GM19395 (cell line): ENCODE measurements around the gene URB1.
A peak's percentile ranks its signal among the peaks of the same experiment; 100 is the strongest.
"Not testable (repeated sequence)": the region's sequence is repeated elsewhere in the genome, so short reads cannot be mapped to it uniquely, and the experiment has no call there.

Experiments used
- ATAC-seq: cut with Tn5 transposase; IDR thresholded peaks from one replicate; pipeline ENCODE4 v1.9.1; 2021; ENCODE audit warnings: mild to moderate bottlenecking, moderate library complexity; ENCODE audit not compliant: unreplicated experiment

The URB1 gene

DNA sequence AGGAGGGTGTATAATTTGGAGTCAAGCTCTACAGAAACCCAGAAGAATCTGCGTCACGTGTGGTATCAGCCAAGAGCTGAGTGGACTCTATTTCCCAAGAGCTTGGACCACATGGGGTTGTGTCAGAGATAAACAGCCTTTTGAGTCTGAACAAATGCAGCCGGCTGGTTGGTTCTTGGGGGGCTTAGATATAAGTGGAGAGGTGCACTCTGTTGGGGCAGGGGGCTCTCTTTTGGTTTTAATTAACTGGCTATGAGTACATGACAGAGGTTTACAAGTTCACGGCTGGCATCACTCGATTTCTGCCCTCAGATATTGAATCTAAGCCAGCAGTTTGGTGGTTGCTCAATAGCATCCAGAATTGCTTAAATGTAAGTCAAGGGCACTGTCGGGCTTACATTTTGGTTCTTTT, 94.7 kb downstream of the URB1 start:
- ATAC-seq, result no peak

DNA sequence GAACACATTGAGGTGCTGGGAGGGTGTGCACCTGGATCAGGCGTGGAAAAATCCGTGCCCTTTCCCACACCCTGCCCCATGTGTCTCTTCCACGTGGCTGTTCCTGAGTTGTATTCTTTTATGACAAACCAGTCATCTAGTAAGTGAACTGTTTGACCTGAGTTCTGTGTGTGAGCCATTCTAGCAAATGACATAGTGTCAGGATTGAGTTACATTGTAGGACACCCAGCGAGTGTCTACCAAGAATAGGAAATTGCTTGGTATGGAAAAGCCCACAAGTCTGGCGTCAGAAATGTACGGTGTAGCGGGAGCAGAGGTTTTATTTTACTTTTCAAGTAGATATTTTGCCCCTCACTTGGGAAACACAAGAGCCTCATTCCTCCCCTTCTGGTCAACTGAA, 95.4 kb downstream of the URB1 start:
- no peak for ATAC-seq

DNA sequence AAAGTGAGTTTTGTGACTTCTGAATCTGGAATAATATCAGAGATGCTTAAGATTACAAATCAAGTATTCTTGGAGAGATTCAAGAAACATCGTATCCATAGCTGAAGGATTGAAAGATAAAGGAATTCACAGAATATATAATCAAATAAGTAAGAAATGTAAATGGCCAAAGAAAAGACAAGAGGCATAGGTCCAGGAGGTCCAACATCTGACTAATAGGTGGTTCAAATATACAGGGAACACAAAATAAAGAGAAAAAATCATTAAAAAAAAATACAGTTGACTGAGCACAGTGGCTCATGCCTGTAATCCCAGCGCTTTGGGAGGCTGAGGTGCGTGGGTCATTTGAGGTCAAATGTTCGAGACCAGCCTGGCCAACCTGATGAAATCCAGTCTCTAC, 107.3 kb downstream of the URB1 start:
- no peak for ATAC-seq

DNA sequence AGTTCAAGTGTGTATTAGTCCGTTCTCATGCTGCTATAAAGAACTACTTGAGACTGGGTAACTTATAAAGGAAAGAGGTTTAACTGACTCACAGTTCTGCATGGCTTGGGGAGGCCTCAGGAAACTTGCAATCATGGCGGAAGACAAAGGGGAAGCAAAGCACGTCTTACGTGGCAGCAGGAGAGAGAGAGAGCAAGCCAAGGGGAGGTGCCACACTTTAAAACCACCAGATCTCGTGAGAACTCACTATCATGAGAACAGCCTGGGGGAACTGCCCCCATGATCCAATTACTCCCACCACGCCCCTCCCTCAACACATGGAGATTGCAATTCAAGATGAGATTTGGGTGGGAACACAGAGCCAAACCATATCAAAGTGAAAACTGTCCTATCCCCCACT, 109.8 kb downstream of the URB1 start:
- ATAC-seq, result no peak

DNA sequence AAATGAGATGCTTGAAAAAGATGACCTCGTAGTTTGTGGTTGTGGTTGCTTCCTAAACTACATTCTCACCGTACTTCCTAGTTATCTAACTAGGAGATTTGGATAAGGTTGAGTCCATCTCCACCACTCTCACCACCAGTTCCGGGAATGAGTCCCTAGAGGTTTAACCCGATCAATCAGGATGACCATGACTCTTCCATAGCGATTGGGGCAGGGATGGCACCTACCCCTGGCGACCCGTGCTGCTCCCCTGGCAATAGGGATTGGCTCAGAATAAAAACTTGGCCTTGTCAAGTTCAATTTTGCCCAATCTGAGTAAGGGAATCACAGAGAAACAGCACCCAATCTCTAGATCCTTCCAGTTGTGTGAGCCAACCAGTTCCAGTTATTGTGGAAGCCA, 111.3 kb downstream of the URB1 start:
- ATAC-seq, result no peak

DNA sequence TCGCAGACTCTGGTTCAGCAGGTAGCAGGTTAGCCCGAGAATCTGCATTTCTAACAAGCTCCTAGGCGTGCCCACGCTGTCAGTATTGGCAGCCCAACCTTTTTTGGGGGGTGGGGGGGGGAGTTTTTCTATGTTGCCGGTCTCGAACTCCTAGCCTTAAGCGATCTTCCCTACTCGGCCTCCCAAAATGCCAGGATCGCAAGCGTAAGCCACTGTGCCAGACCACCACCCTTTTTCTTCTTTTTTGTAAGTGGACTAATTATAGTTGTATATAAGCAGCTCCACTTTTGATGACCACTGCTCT, 113.5 kb downstream of the URB1 start:
- ATAC-seq, result peak; percentile 39

DNA sequence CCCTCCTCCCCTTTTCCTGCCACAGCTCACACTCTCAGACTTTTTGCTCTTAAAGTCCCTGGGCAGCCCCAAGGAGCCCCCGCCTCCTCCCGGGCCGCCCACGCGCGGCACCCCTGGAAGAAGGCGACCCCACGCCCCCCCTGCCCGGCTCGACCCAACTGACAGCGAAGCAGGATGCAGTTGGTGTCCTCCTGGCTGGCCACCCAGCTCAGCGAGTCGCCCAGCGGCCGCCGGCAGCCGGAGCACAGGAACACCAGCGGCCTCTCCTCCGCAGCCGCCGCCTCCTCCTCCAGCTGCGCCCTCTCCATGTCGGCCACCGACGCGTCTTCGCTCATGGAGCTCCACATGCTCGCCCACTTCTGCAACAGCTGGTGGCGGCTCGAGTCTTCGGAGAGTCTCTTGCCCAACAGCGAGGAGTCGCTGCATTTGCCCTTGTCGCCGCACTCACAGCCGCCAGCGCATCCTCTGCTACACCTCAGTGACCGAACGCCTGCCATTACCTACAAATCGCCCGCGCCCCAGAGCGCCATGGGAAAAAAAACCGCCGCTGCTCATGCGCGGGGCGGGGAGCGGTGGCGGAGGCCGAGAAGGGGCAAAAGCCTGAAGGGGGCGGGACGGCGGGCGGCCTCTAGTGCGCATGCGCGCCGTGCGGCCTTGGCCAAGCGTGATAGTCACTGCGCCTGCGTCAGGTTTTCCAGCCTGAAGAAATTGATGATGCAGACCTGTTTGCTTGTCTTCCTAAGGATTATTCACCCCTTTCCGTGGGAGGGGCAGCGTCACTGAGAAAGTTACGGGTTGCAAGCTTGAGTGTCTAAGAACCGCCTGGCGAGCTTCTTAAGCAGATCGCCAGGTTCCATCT, 114.1 kb downstream of the URB1 start, which contains the start of gene MIS18A:
MIS18A (minus strand) TSS at position 532 of the 859 bp plus-strand sequence; CDS start at position 497, 35 bp downstream.
- peak; percentile 97 for ATAC-seq

DNA sequence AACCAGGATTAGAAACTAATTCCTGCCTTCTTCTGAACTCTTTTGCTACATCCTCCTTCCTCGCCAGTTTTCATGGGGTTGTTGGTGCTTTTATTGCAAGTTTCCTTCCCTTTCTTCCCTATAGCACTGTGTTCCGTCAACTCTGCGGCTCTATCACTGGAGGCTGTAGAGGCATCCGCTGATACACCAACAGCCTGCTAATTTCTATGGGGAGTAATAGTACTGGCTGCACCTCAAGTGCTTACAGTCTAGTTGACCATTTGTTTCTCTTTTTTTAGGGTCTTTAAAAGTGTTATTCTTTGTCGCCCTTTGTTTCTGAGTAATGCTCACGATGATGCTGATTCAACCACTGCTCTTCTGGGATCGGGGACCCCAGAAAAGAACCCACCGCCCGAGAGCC, 114.7 kb downstream of the URB1 start:
- no peak for ATAC-seq

DNA sequence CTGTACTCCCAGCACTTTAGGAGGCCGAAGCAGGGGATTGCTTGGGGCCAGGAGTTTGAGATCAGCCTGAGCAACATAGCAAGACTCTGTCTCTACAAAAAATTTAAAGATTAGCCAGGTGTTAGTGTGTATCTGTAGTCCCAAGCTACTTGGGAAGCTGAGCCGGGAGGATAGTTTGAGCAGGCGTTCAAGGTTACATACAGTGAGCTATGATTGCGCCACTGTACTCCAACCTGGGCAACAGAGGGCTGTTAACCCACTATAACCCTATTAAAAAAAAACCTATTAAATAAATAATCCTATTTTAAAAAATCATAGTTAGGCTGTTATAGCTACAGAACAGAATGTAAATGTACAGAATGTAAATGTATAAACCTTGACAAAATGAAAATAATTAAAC, 116.1 kb downstream of the URB1 start:
- ATAC-seq, result no peak

DNA sequence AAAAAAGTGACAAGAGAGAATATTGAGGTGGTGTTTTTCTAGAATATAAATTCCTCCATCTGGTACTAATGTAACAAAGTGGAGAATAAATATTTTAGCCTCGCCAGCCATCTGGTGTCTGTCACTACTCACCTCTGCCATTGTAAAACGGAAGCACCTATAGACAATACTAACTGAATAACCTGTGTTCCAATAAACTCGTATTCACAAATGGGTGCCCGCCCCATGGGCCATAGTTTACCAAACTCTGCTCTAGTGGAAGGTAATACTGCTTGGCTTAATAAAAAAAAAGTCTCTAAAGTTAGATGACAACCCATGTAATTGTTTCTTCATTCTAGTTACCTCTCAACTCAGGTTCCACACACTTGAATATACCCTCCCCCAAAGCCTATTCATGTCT, 122.1 kb downstream of the URB1 start:
- no peak for ATAC-seq

DNA sequence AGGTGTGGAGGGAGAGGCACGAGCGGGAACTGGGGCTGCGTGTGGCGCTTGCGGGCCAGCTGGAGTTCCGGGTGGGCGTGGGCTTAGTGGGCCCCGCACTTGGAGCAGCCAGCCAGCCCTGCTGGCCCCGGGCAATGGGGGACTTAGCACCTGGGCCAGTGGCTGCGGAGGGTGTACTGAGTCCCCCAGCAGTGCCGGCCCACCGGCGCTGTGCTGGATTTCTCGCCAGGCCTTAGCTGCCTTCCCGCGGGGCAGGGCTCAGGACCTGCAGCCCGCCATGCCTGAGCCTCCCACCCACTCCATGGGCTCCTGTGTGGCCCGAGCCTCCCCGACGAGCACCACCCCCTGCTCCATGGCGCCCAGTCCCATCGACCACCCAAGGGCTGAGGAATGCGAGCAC, 127.5 kb downstream of the URB1 start:
- ATAC-seq, result not testable (repeated sequence)

DNA sequence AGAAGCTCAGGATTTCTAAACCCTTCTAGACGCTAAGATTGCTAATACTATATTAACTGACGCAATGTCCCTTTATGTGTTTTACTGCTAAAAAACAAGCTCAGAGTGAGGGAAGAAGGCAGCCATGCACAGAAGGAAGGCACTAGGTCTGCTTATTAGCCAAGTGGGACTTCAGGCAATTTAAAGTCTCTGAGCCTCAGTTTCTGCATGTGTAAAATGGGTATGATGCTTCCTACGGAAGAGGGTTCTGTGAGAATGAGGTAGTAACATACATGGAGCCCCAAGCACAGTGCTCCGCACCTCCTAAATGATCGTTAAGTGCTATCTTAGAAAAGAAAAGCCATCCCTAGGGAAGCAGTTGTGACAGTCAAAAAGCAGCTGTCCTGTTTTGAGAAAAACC, 130.9 kb downstream of the URB1 start:
- no peak for ATAC-seq
